Bronchial epithelial cell (primary cell): ENCODE data around the gene FASTKD3. TPM values are rescaled to one million over a fixed set of nuclear protein-coding genes. Genes with fewer than 3 reads are reported as not detected.
"Not testable (repeated sequence)": the region's sequence is repeated elsewhere in the genome, so short reads cannot be mapped to it uniquely, and the experiment has no call there.

Source experiments
- DNase-seq: peaks from one replicate; pipeline ENCODE4 v3.0.0-alpha.2; 2010; ENCODE audit warnings: low read depth
- FAIRE-seq: peaks from 2 replicates; lab custom pipeline; 2011; peaks lifted over from hg19 to GRCh38; lab: Jason Lieb, UNC
- H3K27me3 ChIP-seq: 2 replicates; pipeline ENCODE4 v1.5.1; 2011; ENCODE audit warnings: low read length; ENCODE audit not compliant: control insufficient read depth, insufficient read depth
- H3K36me3 ChIP-seq: 2 replicates; pipeline ENCODE4 v1.5.1; 2011; ENCODE audit warnings: low read length; ENCODE audit not compliant: control insufficient read depth, insufficient read depth
- H3K4me3 ChIP-seq: 2 replicates; pipeline ENCODE4 v1.5.1; 2011; ENCODE audit warnings: mild to moderate bottlenecking, low read depth, low read length, control low read depth
- total RNA-seq: library from RNA; depleted of rRNA; stranded (reverse); fragments of >200 nt; gene quantifications from 2 replicates; pipeline ENCODE4 v1.2.1, GENCODE V29; 2014
- TF ChIP-seq, protein P1 (sequence below): IDR thresholded peaks from 2 replicates; pipeline ENCODE4 v1.5.1; 2011; ENCODE audit warnings: mild to moderate bottlenecking, moderate library complexity, low read length, control low read depth, inconsistent platforms; ENCODE audit not compliant: insufficient read depth, severe bottlenecking

The FASTKD3 gene, protein sequence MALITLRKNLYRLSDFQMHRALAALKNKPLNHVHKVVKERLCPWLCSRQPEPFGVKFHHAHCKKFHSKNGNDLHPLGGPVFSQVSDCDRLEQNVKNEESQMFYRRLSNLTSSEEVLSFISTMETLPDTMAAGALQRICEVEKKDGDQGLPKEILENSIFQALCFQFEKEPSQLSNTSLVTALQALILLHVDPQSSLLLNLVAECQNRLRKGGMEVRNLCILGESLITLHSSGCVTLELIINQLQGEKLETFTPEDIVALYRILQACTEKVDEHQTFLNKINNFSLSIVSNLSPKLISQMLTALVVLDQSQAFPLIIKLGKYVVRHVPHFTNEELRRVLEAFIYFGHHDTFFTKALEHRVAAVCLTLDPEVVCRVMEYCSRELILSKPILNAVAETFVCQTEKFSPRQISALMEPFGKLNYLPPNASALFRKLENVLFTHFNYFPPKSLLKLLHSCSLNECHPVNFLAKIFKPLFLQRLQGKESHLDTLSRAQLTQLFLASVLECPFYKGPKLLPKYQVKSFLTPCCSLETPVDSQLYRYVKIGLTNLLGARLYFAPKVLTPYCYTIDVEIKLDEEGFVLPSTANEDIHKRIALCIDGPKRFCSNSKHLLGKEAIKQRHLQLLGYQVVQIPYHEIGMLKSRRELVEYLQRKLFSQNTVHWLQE
- 5.8 and 6.4 TPM in 2 replicates for total RNA-seq

DNA sequence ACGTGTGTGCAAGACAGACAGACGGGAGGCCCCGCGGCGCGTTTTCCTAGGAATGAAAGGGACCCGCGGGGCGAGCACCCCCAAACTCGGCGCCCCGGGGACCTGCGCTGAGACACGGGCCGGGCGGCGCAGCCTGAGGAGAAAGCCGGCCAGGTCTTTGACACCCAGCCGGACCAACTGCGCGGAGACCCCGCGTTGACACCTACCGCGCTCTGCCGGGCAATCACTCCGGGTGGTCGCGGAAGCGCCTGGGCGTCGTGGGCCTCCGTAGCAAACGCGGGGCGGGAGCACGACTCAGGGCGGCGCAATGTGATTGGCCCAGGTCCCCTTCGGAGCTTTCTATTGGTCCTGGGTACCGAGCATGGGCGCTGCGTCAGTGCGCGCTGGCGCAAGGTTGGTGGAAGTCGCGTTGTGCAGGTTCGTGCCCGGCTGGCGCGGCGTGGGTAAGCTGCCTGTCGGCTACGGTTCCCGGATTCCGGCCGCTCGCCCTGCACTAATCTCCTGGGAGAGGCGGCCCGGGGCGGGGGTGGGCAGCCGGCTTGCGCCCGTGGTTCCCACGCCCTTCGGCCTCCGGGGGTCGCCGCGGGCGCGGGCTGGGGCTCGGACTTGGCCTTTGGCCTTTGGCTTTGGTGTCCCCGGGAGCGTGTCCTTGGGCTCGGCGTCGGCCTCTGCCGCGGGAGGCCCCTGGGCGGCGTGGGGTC is at the start of gene FASTKD3, which contains the start of gene MTRR:
Gene FASTKD3 (minus strand): TSS at position 259 of the 701 bp plus-strand sequence. CDS start 948 bp downstream, outside the sequence.
Gene MTRR (plus strand): TSS at position 376 of the 701 bp plus-strand sequence. CDS start 1,647 bp downstream, outside the sequence.
- TF ChIP-seq, protein P1, sequence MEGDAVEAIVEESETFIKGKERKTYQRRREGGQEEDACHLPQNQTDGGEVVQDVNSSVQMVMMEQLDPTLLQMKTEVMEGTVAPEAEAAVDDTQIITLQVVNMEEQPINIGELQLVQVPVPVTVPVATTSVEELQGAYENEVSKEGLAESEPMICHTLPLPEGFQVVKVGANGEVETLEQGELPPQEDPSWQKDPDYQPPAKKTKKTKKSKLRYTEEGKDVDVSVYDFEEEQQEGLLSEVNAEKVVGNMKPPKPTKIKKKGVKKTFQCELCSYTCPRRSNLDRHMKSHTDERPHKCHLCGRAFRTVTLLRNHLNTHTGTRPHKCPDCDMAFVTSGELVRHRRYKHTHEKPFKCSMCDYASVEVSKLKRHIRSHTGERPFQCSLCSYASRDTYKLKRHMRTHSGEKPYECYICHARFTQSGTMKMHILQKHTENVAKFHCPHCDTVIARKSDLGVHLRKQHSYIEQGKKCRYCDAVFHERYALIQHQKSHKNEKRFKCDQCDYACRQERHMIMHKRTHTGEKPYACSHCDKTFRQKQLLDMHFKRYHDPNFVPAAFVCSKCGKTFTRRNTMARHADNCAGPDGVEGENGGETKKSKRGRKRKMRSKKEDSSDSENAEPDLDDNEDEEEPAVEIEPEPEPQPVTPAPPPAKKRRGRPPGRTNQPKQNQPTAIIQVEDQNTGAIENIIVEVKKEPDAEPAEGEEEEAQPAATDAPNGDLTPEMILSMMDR: no peak
- H3K27me3 ChIP-seq: no peaks in the 10 kb centered on the region
- FAIRE-seq (no peak), DNase-seq (peak; percentile 83)
- H3K36me3 ChIP-seq: peaks cover 1% of the 10 kb centered on the region
- peak within 1 kb of the TSS; percentile 74 for H3K4me3 ChIP-seq

DNA sequence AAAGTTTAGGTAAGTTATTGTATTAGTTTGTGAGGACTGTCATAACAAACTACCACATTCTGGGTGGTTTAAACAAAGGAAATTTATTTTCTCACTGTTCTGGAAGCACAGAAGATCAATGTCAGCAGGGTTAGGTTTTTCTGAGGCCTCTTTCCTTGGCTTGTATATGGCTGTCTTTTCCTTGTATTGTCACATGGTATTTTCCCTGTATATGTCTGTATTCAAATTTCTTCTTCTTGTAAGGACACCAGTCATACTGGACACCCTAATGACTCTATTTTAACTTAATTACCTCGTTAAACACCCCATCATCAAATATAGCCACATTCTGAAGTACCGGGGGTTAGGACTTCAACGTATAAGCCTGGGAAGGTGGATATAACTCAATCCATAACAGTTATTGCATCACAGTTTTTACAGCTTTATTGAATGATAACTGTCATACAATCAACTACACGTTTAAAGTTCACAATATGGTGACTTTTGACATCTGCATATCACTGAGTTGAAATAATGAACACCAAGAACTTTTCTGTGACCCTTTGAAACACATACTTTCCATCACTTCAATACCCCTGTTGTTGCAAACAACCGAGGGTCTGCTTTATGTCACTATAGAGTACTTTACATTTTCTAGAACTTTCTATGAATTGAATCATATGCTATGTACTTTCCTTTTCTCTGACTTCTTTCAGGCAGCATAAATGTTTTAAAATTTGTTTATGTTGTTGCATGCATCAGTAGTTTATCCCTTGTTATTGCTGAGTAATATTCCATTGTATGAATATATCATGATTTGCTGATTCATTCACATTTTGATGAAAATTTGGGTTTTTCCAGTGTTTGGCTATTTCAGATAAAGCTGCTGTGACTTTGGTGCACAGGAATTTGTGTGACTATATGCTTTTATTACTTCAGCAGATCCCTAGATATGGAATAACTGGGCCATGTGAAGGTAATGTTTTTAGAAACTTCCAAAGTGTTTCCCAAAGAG is 48.6 kb upstream of the FASTKD3 start:
- H3K27me3 ChIP-seq: no peaks in the 10 kb centered on the region
- no peak for FAIRE-seq
- H3K4me3 ChIP-seq: no peak overlapping the region
- DNase-seq: no peak
- TF ChIP-seq, protein P1: no peak
- no peaks in the 10 kb centered on the region for H3K36me3 ChIP-seq

DNA sequence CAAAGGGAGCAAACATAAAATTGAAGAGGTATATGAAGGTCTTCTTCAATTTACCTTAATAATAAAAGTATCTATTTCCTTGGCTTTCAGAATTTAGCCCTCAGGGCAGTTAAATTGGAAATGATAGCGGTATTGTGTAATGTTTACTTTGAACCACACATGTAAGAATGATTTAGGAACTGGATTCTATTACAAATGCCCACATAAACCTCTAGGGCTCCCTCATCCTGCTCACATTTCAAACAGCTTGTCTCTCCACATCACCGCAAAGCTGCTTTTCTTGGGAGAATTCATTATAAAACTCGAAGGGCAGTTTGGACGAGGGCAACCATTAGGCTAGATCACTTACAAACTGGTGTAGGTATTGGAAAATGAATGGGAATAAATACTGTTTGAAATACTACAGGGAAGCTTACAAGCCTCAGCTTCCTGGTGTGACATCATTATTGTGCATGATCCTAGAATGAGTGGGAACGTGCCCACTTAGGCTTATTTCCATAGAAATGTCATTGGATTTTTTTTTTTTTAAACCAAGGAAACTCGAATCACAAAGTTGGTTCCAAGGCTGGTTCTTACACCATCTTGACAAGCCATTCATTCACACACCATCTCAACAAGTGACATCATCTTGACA is 47.5 kb upstream of the FASTKD3 start:
- FAIRE-seq (no peak), DNase-seq (peak; percentile 55)
- H3K27me3 ChIP-seq: no peaks in the 10 kb centered on the region
- no peak overlapping the region for H3K4me3 ChIP-seq
- TF ChIP-seq, protein P1: no peak
- no peaks in the 10 kb centered on the region for H3K36me3 ChIP-seq

DNA sequence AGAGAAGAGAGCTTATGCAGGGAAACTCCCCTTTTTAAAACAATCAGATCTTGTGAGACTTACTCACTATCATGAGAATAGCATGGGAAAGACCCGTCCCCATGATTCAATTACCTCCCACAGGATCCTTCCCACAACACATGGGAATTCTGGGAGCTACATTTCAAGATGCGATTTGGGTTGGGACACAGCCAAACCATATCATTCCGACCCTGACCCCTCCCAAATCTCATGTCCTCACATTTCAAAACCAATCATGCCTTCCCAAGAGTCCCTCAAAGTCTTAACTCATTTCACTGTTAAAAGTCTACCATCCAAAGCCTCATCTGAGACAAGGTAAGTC is 42.6 kb upstream of the FASTKD3 start:
- not testable (repeated sequence) for FAIRE-seq, DNase-seq, H3K36me3 ChIP-seq, H3K27me3 ChIP-seq, H3K4me3 ChIP-seq

GRCh38 chr5:7910738-7911428 is 42.1 kb upstream of the FASTKD3 start:
- FAIRE-seq (no peak), DNase-seq (no peak)
- TF ChIP-seq, protein P1: no peak
- H3K27me3 ChIP-seq: no peaks in the 10 kb centered on the region
- H3K4me3 ChIP-seq: no peak overlapping the region
- peaks cover 2% of the 10 kb centered on the region for H3K36me3 ChIP-seq
